Right lobe of liver (tissue), 6 donors: Measurements from ENCODE around the gene PARL. TPM values are rescaled to one million over a fixed set of nuclear protein-coding genes. Genes with fewer than 3 reads are reported as not detected.

Experiments
- ATAC-seq, 4 donors: fragments of 200-7000 bp; cut with Tn5 transposase; one replicate each; pipeline ENCODE4 v1.9.1; 2020; ENCODE audit warnings: mild to moderate bottlenecking in 4 of 4, moderate library complexity in 4 of 4
- DNase-seq, 3 donors: peaks; one replicate each; pipeline ENCODE4 v3.0.0-alpha.2; 2020
- H3K27ac ChIP-seq, 3 donors: fragments of 200-600 bp; one replicate each; pipeline ENCODE4 v1.8.0; 2022
- H3K27me3 ChIP-seq, 2 donors: fragments of 200-600 bp; one replicate each; pipeline ENCODE4 v1.8.0; 2022
- H3K36me3 ChIP-seq, 4 donors: fragments of 200-600 bp; sonication (generic) in 1 of 4; one replicate each; pipeline versions ENCODE4 v1.5.1 to v1.8.0; 2017 to 2022; ENCODE audit warnings: control low read depth in 1 of 4
- H3K4me1 ChIP-seq, 4 donors: fragments of 200-600 bp; sonication (generic) in 1 of 4; one replicate each; pipeline versions ENCODE4 v1.5.1 to v1.8.0; 2017 to 2022; ENCODE audit warnings: control low read depth in 1 of 4
- H3K4me3 ChIP-seq, 3 donors: fragments of 200-600 bp; one replicate each; pipeline ENCODE4 v1.8.0; 2022
- H3K9me3 ChIP-seq, 4 donors: fragments of 200-600 bp; sonication (generic) in 1 of 4; one replicate each; pipeline versions ENCODE4 v1.5.1 to v1.8.0; 2017 to 2022; ENCODE audit warnings: control low read depth in 1 of 4
- POLR2A ChIP-seq: fragments of 450-650 bp; IDR thresholded peaks from one replicate; pipeline ENCODE4 v1.6.1; 2017; ENCODE audit warnings: antibody characterized with exemption, mild to moderate bottlenecking
- WGBS: methylation state at CpG from one replicate; pipeline ENCODE4 v1.1.6; 2018; ENCODE audit warnings: low coverage, low lambda C conversion rate; ENCODE audit not compliant: insufficient coverage; ENCODE audit errors: missing lambda C conversion rate; 5-methylcytosine and 5-hydroxymethylcytosine counted together
- intact Hi-C, 2 donors: fragments of 100-400 bp; cut with DNase I; formaldehyde crosslinking; loops; one replicate each; pipeline versions ENCODE4 v1.11.2 to v1.14.1; 2022
- total RNA-seq, 6 experiments: library from RNA; depleted of rRNA in 2 of 6; stranded (reverse); fragments of >200 nt in 2 of 6; fragmentation: NEBNext Ultra II Directional in 3 of 6; extraction: Animal tissue kit (Norgen Biotek cat#: 25700) in 3 of 6; gene quantifications; one replicate each; pipeline versions ENCODE4 v1.1.0 to v1.2.4, GENCODE V29; 2016 to 2023
- TF ChIP-seq, protein P1 (sequence below), 4 donors: fragments of 200-600 bp in 3 of 4; fragments of 450-650 bp in 1 of 4; IDR thresholded peaks; one replicate each; pipeline versions ENCODE4 v1.5.1 to v1.8.0; 2016 to 2022; ENCODE audit warnings: antibody characterized with exemption in 4 of 4, mild to moderate bottlenecking in 2 of 4
- donor health status: DM: no; HTN: yes; CAD: no.
- donor health status: DM: no; HTN: no; CAD: no.
- donor health status: DM: no; HTN: no; CAD: no.
- donor health status: DM: no; HTN: yes; CAD: no.
- donor health status: DM: no; HTN: yes; CAD: no.

Gene PARL
- total RNA-seq, 6 experiments from 2014 or later, result 23.7 to 29.0 (median 26.2) TPM

DNA sequence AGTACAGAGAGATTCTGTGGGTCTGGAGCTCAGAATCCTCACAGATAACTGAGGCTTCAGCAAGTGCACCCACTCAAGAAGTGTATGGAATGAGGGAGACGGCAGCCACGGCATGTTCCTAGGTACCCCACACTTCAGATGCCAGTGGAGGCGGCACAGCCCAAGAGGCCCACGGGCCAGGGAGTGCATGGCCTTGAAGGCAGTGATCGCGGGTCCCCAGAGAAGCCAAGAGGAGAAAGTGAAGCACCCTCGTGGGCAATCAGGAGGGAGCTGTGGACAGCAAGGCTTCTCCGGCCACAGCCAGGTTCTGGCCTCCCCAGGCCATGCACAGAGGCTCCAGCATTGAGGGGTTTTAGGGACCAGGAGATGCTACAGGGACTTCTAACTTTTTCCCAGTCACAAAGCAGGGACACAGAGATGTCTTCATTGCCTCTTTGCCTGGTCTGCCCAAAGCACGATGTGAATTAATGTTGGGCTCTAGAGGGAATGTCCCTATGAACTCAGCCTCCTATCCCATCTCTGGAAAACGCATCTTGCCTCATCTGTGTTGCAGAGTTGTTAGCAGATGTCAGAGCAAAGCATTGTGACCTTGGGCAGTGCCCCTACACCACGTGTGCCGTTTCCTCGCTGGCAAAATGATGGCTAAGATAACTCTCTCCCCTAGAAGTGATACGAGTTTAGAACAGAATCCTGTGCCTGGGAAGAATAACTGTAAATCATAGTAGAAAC lies 56.7 kb downstream of the PARL start:
- DNase-seq, result no peak
- no peak for TF ChIP-seq POLR2A
- TF ChIP-seq, protein P1, sequence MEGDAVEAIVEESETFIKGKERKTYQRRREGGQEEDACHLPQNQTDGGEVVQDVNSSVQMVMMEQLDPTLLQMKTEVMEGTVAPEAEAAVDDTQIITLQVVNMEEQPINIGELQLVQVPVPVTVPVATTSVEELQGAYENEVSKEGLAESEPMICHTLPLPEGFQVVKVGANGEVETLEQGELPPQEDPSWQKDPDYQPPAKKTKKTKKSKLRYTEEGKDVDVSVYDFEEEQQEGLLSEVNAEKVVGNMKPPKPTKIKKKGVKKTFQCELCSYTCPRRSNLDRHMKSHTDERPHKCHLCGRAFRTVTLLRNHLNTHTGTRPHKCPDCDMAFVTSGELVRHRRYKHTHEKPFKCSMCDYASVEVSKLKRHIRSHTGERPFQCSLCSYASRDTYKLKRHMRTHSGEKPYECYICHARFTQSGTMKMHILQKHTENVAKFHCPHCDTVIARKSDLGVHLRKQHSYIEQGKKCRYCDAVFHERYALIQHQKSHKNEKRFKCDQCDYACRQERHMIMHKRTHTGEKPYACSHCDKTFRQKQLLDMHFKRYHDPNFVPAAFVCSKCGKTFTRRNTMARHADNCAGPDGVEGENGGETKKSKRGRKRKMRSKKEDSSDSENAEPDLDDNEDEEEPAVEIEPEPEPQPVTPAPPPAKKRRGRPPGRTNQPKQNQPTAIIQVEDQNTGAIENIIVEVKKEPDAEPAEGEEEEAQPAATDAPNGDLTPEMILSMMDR (IDR thresholded peaks at IDR 0.05), result no peak

DNA sequence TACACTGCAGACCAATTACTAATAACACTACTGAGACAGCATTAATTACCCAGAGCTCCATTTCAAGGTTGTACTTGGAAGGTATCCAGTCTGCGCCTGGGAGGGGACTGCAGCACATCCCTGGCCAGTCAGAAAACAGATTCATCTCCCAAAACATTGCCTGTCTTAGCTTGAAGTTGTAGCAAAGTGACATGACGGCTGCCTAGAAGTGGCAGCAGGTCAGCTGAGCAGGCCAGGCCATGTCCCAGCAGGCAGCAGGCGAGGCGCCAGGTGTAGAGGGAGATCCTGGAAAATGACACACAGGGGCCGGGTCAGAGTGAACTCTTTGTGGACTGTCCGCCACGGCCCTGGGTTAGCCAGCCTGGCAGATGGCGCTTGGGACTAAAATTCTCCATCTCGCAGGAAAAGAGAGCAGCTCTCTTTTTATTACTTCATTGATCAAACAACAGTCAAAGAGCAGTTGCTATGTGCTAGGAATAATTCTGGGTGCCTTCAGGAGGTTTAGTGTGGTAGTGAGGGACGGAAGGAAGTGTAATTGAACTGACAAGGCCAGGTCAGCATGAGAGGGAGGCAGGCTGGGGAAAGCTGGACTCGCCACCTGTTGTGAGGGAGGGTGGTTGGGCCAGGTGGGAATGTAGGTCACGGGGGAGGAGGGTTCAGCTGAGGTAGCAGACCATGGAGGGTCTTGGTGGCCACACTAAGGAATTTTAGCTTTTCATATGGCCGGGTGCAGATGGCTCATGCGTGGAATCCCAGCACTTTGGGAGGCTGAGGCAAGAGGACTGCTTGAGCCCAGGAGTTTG lies 58.0 kb downstream of the PARL start:
- ATAC-seq (peak; percentile 66 to 91 (median 80)), DNase-seq (peak; percentile 76 to 87 (median 86))
- intact Hi-C loops, result no loop called here
- Histone ChIP-seq H3K27me3 (no peaks in the 10 kb centered on the region), H3K4me1 (peaks cover 0 to 16% (median 0%) of the 10 kb centered on the region in 4 donors), H3K4me3 (no peak overlapping the region), H3K9me3 (no peaks in the 10 kb centered on the region), H3K27ac (peak overlapping the region in 1 of 3 donors; percentile 45), H3K36me3 (peaks cover 0 to 19% (median 0%) of the 10 kb centered on the region in 4 donors)
- TF ChIP-seq, protein P1 (IDR thresholded peaks at IDR 0.05), result no peak
- TF ChIP-seq POLR2A, result no peak
- WGBS, result 72% methylated on average over 9 of the region's 14 CpGs

More for the DNA sequence above, 56.7 kb downstream of the PARL start:
- H3K27me3 ChIP-seq, result no peaks in the 10 kb centered on the region
- intact Hi-C loops, result no loop called here
- H3K4me3 ChIP-seq, result no peak overlapping the region
- peaks cover 0 to 16% (median 0%) of the 10 kb centered on the region in 4 donors for H3K4me1 ChIP-seq
- no peak for ATAC-seq
- peaks cover 0 to 27% (median 1%) of the 10 kb centered on the region in 4 donors for H3K36me3 ChIP-seq
- H3K9me3 ChIP-seq, result no peaks in the 10 kb centered on the region
- no peak overlapping the region for H3K27ac ChIP-seq
- whole genome bisulfite sequencing, result 84% methylated on average over 8 of the region's 14 CpGs

DNA sequence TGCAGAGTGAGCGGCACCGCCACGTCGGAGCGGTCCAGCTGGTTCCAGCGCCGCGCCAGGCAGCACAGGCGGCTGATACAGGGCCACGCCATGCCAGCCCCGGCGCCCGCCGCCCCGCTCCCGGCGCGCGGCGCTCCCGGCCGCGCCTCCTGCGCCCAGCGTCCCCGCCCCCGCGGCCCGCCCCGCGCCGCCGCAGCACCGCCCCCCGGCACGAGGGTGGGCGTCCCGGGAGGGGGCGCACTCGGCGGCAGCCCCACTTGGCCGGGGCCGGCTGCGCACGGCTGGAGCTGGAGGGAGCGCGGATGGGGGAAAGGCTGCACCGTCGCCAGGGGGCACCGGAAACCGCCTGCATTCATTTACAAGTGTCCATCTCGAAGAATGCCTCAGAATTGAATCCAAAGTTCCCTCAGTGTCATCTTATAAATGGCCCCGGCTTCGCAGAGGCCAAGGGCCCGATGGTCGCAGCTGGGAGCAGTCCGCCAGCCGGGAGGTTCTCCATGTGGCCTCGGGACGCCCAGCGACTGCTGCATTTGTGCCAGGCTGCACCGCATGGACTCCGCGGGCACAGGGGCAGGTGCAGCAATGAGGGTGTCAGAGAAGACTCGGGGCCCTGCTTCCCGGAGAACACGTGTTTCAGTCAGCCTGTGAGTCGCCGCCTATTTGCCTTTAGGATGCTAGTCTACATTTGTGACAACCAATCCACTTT lies 59.1 kb downstream of the PARL start, which contains the start of gene MAP6D1:
Gene MAP6D1, minus strand, starts transcription at position 122 of the 706 bp plus-strand sequence. Its CDS starts 30 bp downstream, at position 92.
- H3K36me3 ChIP-seq, result peaks cover 0 to 9% (median 0%) of the 10 kb centered on the region in 4 donors

More for the DNA sequence above, 59.1 kb downstream of the PARL start, which contains the start of gene MAP6D1:
- intact Hi-C loops, result no loop called here
- TF ChIP-seq, protein P1 (IDR thresholded peaks at IDR 0.05), result peak in 2 of 4 donors; percentile 7 to 23
- TF ChIP-seq POLR2A, result no peak
- H3K4me3 ChIP-seq, result peak within 1 kb of the TSS; percentile 35 to 56 (median 44)
- no peaks in the 10 kb centered on the region for H3K27me3 ChIP-seq
- ATAC-seq (peak; percentile 27 to 52 (median 38)), DNase-seq (peak in 1 of 3 donors; percentile 27)
- no CpG with 5 or more reads among the region's 69 CpGs for WGBS
- H3K4me1 ChIP-seq, result peaks cover 0 to 16% (median 0%) of the 10 kb centered on the region in 4 donors
- no peaks in the 10 kb centered on the region for H3K9me3 ChIP-seq
- no peak within 1 kb of the TSS for H3K27ac ChIP-seq
